ENCODE measurements around the gene MYMK. TPM values are rescaled to one million over a fixed set of nuclear protein-coding genes. Genes with fewer than 3 reads are reported as not detected.

The MYMK gene
- total RNA-seq, 1 experiment from 2014 or later: not detected

DNA sequence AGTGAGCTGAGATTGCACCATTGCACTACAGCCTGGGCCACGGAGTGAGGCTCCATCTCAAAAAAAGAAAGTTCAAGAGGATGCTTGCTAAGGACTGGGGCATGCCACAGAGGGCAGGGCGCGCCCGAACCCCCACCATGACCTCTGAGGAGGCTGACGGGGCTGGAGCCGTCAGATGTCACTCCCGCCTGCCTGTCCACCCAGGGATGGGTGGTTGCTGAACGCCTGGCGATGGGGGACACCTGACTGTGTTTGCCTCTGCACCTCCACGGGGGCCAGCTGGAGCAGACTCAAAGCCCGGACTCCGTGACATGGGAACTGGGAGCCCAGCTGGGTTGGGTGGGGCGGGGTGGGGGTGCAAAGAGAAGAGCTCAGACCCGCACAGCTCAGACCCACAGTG is 41.6 kb upstream of the MYMK start:
- ChIA-PET POLR2A (interaction anchor here (0.7 kb wide), 1 partner anchor 216 kb away, joined by 3 read pairs; no protein-coding TSS in a partner anchor), CTCF (no interaction called here), RAD21 (ENCODE audit: low non-redundant PET in 1 of 2, low total read pairs in 2 of 2, uncharacterized antibody in 2 of 2, unreplicated experiment in 2 of 2) (no interaction called here)
- H3K4me1 ChIP-seq (ENCODE audit: control insufficient read depth in 1 of 2, insufficient read depth in 2 of 2, low read length in 2 of 2): peaks cover 8% of the 10 kb centered on the region in 2 experiments
- H2AFZ ChIP-seq (ENCODE audit: low read depth, low read length, poor library complexity, severe bottlenecking): no peak overlapping the region
- H3K27me3 ChIP-seq (ENCODE audit: insufficient read depth, low read length): peaks cover 6% of the 10 kb centered on the region; the same call in 1 of the 2 replicates
- no peak overlapping the region for H3K4me3 ChIP-seq (replicated peaks in 1 of 2; ENCODE audit: low read depth in 1 of 2, low read length in 2 of 2)
- BruUV-seq (replicated peaks): no TSS peak
- DNase-seq (ENCODE audit: low read depth, low spot score) (no peak), ATAC-seq (no peak)
- TF ChIP-seq, protein P1, sequence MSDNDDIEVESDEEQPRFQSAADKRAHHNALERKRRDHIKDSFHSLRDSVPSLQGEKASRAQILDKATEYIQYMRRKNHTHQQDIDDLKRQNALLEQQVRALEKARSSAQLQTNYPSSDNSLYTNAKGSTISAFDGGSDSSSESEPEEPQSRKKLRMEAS (IDR thresholded peaks at IDR 0.05): no peak
- TF ChIP-seq JUND (IDR thresholded peaks at IDR 0.05): no peak
- no peak for TF ChIP-seq YY1 (IDR thresholded peaks at IDR 0.05; ENCODE audit: extremely low read depth, insufficient replicate concordance, low read depth, low read length)
- TF ChIP-seq POLR2AphosphoS5 (IDR thresholded peaks at IDR 0.05; ENCODE audit: low read depth, low read length): no peak
- TF ChIP-seq, protein P2, sequence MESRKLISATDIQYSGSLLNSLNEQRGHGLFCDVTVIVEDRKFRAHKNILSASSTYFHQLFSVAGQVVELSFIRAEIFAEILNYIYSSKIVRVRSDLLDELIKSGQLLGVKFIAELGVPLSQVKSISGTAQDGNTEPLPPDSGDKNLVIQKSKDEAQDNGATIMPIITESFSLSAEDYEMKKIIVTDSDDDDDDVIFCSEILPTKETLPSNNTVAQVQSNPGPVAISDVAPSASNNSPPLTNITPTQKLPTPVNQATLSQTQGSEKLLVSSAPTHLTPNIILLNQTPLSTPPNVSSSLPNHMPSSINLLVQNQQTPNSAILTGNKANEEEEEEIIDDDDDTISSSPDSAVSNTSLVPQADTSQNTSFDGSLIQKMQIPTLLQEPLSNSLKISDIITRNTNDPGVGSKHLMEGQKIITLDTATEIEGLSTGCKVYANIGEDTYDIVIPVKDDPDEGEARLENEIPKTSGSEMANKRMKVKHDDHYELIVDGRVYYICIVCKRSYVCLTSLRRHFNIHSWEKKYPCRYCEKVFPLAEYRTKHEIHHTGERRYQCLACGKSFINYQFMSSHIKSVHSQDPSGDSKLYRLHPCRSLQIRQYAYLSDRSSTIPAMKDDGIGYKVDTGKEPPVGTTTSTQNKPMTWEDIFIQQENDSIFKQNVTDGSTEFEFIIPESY (IDR thresholded peaks at IDR 0.05; ENCODE audit: extremely low read depth, insufficient replicate concordance, low read length): no peak
- TF ChIP-seq TCF7L2 (IDR thresholded peaks at IDR 0.05; ENCODE audit: borderline replicate concordance, extremely low read depth, insufficient read depth, insufficient read length): no peak
- TF ChIP-seq SRF (IDR thresholded peaks at IDR 0.05; ENCODE audit: low read depth): no peak
- no peak for TF ChIP-seq SP1 (IDR thresholded peaks at IDR 0.05; ENCODE audit: low read depth)
- TF ChIP-seq, protein P3, sequence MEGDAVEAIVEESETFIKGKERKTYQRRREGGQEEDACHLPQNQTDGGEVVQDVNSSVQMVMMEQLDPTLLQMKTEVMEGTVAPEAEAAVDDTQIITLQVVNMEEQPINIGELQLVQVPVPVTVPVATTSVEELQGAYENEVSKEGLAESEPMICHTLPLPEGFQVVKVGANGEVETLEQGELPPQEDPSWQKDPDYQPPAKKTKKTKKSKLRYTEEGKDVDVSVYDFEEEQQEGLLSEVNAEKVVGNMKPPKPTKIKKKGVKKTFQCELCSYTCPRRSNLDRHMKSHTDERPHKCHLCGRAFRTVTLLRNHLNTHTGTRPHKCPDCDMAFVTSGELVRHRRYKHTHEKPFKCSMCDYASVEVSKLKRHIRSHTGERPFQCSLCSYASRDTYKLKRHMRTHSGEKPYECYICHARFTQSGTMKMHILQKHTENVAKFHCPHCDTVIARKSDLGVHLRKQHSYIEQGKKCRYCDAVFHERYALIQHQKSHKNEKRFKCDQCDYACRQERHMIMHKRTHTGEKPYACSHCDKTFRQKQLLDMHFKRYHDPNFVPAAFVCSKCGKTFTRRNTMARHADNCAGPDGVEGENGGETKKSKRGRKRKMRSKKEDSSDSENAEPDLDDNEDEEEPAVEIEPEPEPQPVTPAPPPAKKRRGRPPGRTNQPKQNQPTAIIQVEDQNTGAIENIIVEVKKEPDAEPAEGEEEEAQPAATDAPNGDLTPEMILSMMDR (IDR thresholded peaks at IDR 0.05 in 2 of 3, conservative IDR thresholded peaks at IDR 0.05 in 1 of 3; ENCODE audit: borderline replicate concordance in 1 of 3, insufficient read depth in 1 of 3, low read depth in 2 of 3, low read length in 2 of 3): no peak
- intact Hi-C loops (cut with micrococcal nuclease): no loop called here
- no peaks in the 10 kb centered on the region for H3K79me2 ChIP-seq (ENCODE audit: insufficient read depth, low read length)
- H3K4me2 ChIP-seq (ENCODE audit: low read length): no peak overlapping the region
- no peaks in the 10 kb centered on the region for H3K9me2 ChIP-seq (ENCODE audit: insufficient read depth)
- H4K20me1 ChIP-seq (ENCODE audit: insufficient read depth): no peaks in the 10 kb centered on the region
- H3K36me3 ChIP-seq (ENCODE audit: control insufficient read depth in 1 of 2, insufficient read depth in 2 of 2, low read length in 2 of 2): no peaks in the 10 kb centered on the region
- no peak overlapping the region for H3K27ac ChIP-seq (ENCODE audit: low read depth, low read length)
- H3K9ac ChIP-seq (ENCODE audit: low read length): no peak overlapping the region
- no peaks in the 10 kb centered on the region for H3K9me3 ChIP-seq (ENCODE audit: control insufficient read depth in 1 of 2, insufficient read depth in 1 of 2, low read depth in 1 of 2, low read length in 2 of 2)

Measured in HCT116 (cell line).